ENCODE results near the gene SLC17A5. TPM values are rescaled to one million over a fixed set of nuclear protein-coding genes. Genes with fewer than 3 reads are reported as not detected.
"Not testable (repeated sequence)": the region's sequence is repeated elsewhere in the genome, so short reads cannot be mapped to it uniquely, and the experiment has no call there.

SLC17A5 gene
- total RNA-seq, 1 experiment from 2014 or later = 16.9 TPM

DNA sequence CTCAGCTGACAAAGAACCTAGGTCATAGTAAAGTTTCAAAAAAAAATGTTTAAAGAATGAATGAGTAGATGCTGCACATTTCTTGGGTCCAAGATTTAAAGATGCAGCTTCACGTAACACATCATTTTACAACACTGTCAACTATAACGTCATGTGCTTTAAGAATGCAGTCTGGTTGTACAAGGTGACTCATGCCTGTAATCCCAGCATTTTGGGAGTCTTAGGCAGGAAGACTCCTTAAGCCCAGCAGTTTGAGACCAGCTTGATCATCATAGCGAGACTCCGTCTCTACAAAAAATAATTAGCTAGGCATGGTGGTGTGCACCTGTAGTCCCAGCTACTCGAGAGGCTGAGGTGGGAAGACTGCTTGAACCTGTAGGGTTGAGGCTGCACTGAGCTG lies 21.9 kb downstream of the SLC17A5 start:
- H3K36me3 ChIP-seq (ENCODE audit: low read depth) = peaks cover 6% of the 10 kb centered on the region; the same call in 1 of the 2 replicates
- CTCF ChIA-PET = interaction anchor here (0.6 kb wide), 1 partner anchor 13 kb away, joined by 4 read pairs; no protein-coding TSS in a partner anchor
- no TSS peak for BruUV-seq (replicated peaks)

DNA sequence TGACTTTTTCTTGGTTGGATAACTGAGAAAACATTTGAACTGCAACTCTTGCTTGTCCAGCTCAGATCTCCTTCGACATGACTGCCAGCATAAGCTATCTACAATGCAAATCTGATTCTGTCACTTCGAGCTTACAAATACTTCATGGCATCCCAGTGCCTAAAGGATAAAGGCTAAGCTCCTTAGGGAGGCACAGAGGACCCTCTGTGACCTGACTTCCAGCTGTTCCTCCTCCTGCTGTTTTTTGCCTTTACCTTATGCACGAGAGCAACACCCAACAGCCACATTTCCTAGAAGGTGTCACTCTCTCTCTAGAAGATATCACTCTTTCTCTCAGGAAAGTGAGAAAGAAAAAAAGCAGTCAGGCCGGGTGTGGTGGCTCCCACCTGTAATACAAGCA lies 23.4 kb downstream of the SLC17A5 start:
- no peaks in the 10 kb centered on the region for H4K20me1 ChIP-seq (ENCODE audit: insufficient read depth)
- H2AFZ ChIP-seq = no peak overlapping the region
- ChIA-PET CTCF (no interaction called here), POLR2A (ENCODE audit: unreplicated experiment) (no interaction called here)
- no peak for DNase-seq
- peaks cover 4% of the 10 kb centered on the region; the same call in 1 of the 2 replicates for H3K4me1 ChIP-seq (replicated peaks; ENCODE audit: insufficient read depth)
- H3K36me3 ChIP-seq (ENCODE audit: low read depth) = peaks cover 6% of the 10 kb centered on the region; the same call in 1 of the 2 replicates
- H3F3A ChIP-seq (ENCODE audit: insufficient read depth, low read depth) = peaks cover 3% of the 10 kb centered on the region; the same call in 1 of the 2 replicates
- intact Hi-C loops (cut with micrococcal nuclease; ENCODE audit: unreplicated experiment) = no loop called here
- no peak overlapping the region for H3K4me2 ChIP-seq
- H3K79me2 ChIP-seq (ENCODE audit: low read depth) = no peaks in the 10 kb centered on the region
- H3K9me3 ChIP-seq (ENCODE audit: insufficient read depth, low read depth) = no peaks in the 10 kb centered on the region
- no peaks in the 10 kb centered on the region for H3K9me2 ChIP-seq (ENCODE audit: insufficient read depth)
- BruUV-seq (replicated peaks) = no TSS peak
- no peak overlapping the region for H3K4me3 ChIP-seq
- no peak for TF ChIP-seq CTCF (conservative IDR thresholded peaks at IDR 0.05)
- no peak for TF ChIP-seq EZH2 (IDR thresholded peaks at IDR 0.05; ENCODE audit: low read depth)
- H3K27me3 ChIP-seq (ENCODE audit: insufficient read depth, low read depth) = no peaks in the 10 kb centered on the region
- no peak overlapping the region for H3K27ac ChIP-seq

More for the DNA sequence above, 21.9 kb downstream of the SLC17A5 start:
- Histone ChIP-seq H3F3A (ENCODE audit: insufficient read depth, low read depth) (peaks cover 13% of the 10 kb centered on the region; the same call in 1 of the 2 replicates), H4K20me1 (ENCODE audit: insufficient read depth) (no peaks in the 10 kb centered on the region), H3K9me2 (ENCODE audit: insufficient read depth) (no peaks in the 10 kb centered on the region), H2AFZ (no peak overlapping the region), H3K9me3 (ENCODE audit: insufficient read depth, low read depth) (no peaks in the 10 kb centered on the region), H3K27me3 (ENCODE audit: insufficient read depth, low read depth) (no peaks in the 10 kb centered on the region), H3K4me3 (no peak overlapping the region), H3K4me1 (replicated peaks; ENCODE audit: insufficient read depth) (peaks cover 18% of the 10 kb centered on the region), H3K4me2 (no peak overlapping the region), H3K27ac (no peak overlapping the region), H3K79me2 (ENCODE audit: low read depth) (no peaks in the 10 kb centered on the region)
- DNase-seq = no peak
- POLR2A ChIA-PET (ENCODE audit: unreplicated experiment) = no interaction called here
- intact Hi-C loops (cut with micrococcal nuclease; ENCODE audit: unreplicated experiment) = no loop called here
- TF ChIP-seq EZH2 (IDR thresholded peaks at IDR 0.05; ENCODE audit: low read depth) = no peak
- no peak for TF ChIP-seq CTCF (conservative IDR thresholded peaks at IDR 0.05)

DNA sequence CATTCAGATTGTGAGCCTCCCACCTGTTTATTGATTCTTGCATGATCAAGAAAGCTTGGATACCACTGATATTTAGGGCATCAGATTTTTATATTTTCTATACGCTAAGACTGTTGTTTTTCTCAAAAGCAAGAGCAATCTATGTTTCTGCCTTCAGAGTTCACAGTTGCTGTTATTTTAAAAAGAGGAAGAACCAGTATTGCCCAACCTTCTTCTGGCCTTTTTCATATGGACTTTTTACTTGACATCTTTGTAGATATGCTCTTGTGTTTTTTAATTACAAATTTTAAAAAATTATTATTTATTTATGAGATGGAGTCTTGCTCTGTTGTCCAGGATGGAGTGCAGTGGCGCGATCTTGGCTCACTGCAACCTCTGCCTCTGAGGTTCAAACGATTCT lies 28.9 kb downstream of the SLC17A5 start:
- Histone ChIP-seq H3K4me3 (no peak overlapping the region), H3K4me1 (replicated peaks; ENCODE audit: insufficient read depth) (no peaks in the 10 kb centered on the region), H3K36me3 (ENCODE audit: low read depth) (no peaks in the 10 kb centered on the region), H3K9me2 (ENCODE audit: insufficient read depth) (no peaks in the 10 kb centered on the region), H4K20me1 (ENCODE audit: insufficient read depth) (no peaks in the 10 kb centered on the region), H3K9me3 (ENCODE audit: insufficient read depth, low read depth) (no peaks in the 10 kb centered on the region), H3F3A (ENCODE audit: insufficient read depth, low read depth) (no peaks in the 10 kb centered on the region; the same call in 1 of the 2 replicates), H3K4me2 (no peak overlapping the region), H3K79me2 (ENCODE audit: low read depth) (no peaks in the 10 kb centered on the region), H3K27ac (no peak overlapping the region), H2AFZ (no peak overlapping the region), H3K27me3 (ENCODE audit: insufficient read depth, low read depth) (no peaks in the 10 kb centered on the region)
- no TSS peak for BruUV-seq (replicated peaks)
- CTCF ChIA-PET = interaction anchor here (0.5 kb wide), 1 partner anchor 167 kb away, joined by 5 read pairs; no protein-coding TSS in a partner anchor
- intact Hi-C loops (cut with micrococcal nuclease; ENCODE audit: unreplicated experiment) = no loop called here
- DNase-seq = no peak
- TF ChIP-seq EZH2 (IDR thresholded peaks at IDR 0.05; ENCODE audit: low read depth) = no peak
- TF ChIP-seq CTCF (conservative IDR thresholded peaks at IDR 0.05) = no peak
- POLR2A ChIA-PET (ENCODE audit: unreplicated experiment) = no interaction called here

DNA sequence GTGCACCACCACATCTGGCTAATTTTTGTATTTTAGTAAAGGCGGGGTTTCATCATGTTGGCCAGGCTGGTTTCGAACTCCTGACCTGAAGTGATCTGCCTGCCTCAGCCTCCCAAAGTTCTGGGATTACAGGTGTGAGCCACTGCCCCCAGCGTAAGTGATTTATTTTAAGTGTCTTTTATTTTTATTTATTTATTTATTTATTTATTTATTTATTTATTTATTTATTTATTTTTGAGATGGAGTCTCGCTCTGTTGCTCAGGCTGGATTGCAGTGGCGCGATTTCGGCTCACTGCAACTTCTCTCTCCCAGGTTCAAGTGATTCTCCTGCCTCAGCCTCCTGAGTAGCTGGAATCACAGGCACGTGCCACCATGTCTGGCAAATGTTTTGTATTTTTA lies 30.3 kb downstream of the SLC17A5 start:
- H3K4me3 ChIP-seq; BruUV-seq (replicated peaks); DNase-seq; H3K9me2 ChIP-seq (ENCODE audit: insufficient read depth); H3F3A ChIP-seq (ENCODE audit: insufficient read depth, low read depth); H2AFZ ChIP-seq; H3K36me3 ChIP-seq (ENCODE audit: low read depth); H3K4me1 ChIP-seq (replicated peaks; ENCODE audit: insufficient read depth); H3K4me2 ChIP-seq; H3K27ac ChIP-seq; H3K9me3 ChIP-seq (ENCODE audit: insufficient read depth, low read depth); H3K27me3 ChIP-seq (ENCODE audit: insufficient read depth, low read depth); H3K79me2 ChIP-seq (ENCODE audit: low read depth); intact Hi-C loops (cut with micrococcal nuclease; ENCODE audit: unreplicated experiment); H4K20me1 ChIP-seq (ENCODE audit: insufficient read depth); POLR2A ChIA-PET (ENCODE audit: unreplicated experiment): not testable (repeated sequence)
- CTCF ChIA-PET = interaction anchor here (0.7 kb wide), 1 partner anchor 29 kb away, joined by 3 read pairs; no protein-coding TSS in a partner anchor

GRCh38 chr6:73618082-73618481 lies 35.7 kb downstream of the SLC17A5 start:
- H3F3A ChIP-seq (ENCODE audit: insufficient read depth, low read depth); POLR2A ChIA-PET (ENCODE audit: unreplicated experiment); H4K20me1 ChIP-seq (ENCODE audit: insufficient read depth); CTCF ChIA-PET; H3K4me2 ChIP-seq; H3K27me3 ChIP-seq (ENCODE audit: insufficient read depth, low read depth); intact Hi-C loops (cut with micrococcal nuclease; ENCODE audit: unreplicated experiment); H3K9me3 ChIP-seq (ENCODE audit: insufficient read depth, low read depth); H3K27ac ChIP-seq; H2AFZ ChIP-seq; H3K4me1 ChIP-seq (replicated peaks; ENCODE audit: insufficient read depth); H3K36me3 ChIP-seq (ENCODE audit: low read depth); H3K9me2 ChIP-seq (ENCODE audit: insufficient read depth); H3K79me2 ChIP-seq (ENCODE audit: low read depth); DNase-seq; H3K4me3 ChIP-seq; BruUV-seq (replicated peaks): not testable (repeated sequence)
